Vagina (tissue), 2 donors: ENCODE results near the gene OGG1.

Experiments
- POLR2A ChIP-seq, 2 donors: fragments of 450-650 bp; IDR thresholded peaks; one replicate each; pipeline ENCODE4 v1.6.1; 2017; ENCODE audit warnings: antibody characterized with exemption in 2 of 2, mild to moderate bottlenecking in 2 of 2, moderate library complexity in 2 of 2
- POLR2AphosphoS5 ChIP-seq, 2 donors: sonication (generic); formaldehyde crosslinking; IDR thresholded peaks; one replicate each; pipeline ENCODE4 v1.9.0; 2017; ENCODE audit warnings: antibody characterized with exemption in 2 of 2, mild to moderate bottlenecking in 2 of 2, low read depth in 1 of 2; ENCODE audit not compliant: insufficient read depth in 1 of 2
- TF ChIP-seq, protein P1 (sequence below), 3 experiments: fragments of 450-650 bp in 2 of 3; fragments of 200-600 bp in 1 of 3; sonication (generic) in 1 of 3; IDR thresholded peaks; one replicate each; pipeline ENCODE4 v1.5.1; 2017 to 2019; ENCODE audit warnings: antibody characterized with exemption in 3 of 3, mild to moderate bottlenecking in 2 of 3, moderate library complexity in 2 of 3

DNA sequence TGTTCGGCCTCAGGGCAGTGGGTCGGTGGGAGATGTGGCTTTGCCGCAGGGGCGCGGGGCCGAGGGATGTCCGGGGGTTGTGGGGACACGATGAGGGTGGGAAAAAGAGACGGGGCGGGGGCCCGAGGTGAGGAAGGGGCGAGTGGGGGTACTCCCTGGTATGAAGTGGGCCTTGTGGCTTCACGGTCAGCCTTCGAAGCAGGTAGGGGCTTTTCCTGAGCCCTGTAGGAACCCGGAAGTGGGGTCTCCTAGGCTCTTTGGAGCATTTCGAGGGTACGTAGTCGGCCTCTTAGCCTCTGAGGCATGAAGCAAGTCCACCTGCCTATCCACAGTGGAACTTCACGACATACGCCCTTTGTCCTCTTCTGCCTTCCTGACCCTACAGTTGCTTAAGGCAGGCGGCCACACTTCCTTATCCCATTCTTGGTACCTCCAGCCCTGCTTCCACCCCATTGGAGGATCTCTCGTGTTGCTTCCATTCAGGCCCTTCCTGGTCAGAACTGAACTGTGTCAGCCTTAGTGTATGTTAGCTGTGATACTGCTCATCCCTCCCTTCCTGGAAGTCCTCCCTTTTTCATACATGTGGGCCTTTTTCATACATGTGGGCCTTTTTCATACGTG, 43.5 kb downstream of the OGG1 start:
- TF ChIP-seq, protein P1, sequence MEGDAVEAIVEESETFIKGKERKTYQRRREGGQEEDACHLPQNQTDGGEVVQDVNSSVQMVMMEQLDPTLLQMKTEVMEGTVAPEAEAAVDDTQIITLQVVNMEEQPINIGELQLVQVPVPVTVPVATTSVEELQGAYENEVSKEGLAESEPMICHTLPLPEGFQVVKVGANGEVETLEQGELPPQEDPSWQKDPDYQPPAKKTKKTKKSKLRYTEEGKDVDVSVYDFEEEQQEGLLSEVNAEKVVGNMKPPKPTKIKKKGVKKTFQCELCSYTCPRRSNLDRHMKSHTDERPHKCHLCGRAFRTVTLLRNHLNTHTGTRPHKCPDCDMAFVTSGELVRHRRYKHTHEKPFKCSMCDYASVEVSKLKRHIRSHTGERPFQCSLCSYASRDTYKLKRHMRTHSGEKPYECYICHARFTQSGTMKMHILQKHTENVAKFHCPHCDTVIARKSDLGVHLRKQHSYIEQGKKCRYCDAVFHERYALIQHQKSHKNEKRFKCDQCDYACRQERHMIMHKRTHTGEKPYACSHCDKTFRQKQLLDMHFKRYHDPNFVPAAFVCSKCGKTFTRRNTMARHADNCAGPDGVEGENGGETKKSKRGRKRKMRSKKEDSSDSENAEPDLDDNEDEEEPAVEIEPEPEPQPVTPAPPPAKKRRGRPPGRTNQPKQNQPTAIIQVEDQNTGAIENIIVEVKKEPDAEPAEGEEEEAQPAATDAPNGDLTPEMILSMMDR (IDR thresholded peaks at IDR 0.05), result no peak
- TF ChIP-seq POLR2A (IDR thresholded peaks at IDR 0.05), result no peak
- TF ChIP-seq POLR2AphosphoS5 (IDR thresholded peaks at IDR 0.05; ENCODE audit: insufficient read depth in 1 of 2, low read depth in 1 of 2), result no peak
